Endothelial cell of umbilical vein (primary cell): Measurements from ENCODE around the gene MTR. TPM values are rescaled to one million over a fixed set of nuclear protein-coding genes. Genes with fewer than 3 reads are reported as not detected.

ENCODE experiments used
- BruUV-seq: library from RNA; stranded (reverse); fragments of 400-500 nt; replicated peaks from 2 replicates; lab custom pipeline; 2021; lab: Mats Ljungman, UMichigan
- CTCF ChIA-PET: fragments of 300-600, 350-600 bp; sonication (Branson Sonifier 250); formaldehyde crosslinking; loops from one replicate; lab custom pipeline; 2021; ENCODE audit warnings: antibody characterized with exemption, inconsistent platforms; lab: Charles Lee
- POLR2A ChIA-PET: fragments of 300-600, 350-600 bp; sonication (Branson Sonifier 250); formaldehyde crosslinking; loops from one replicate; lab custom pipeline; 2021; ENCODE audit warnings: antibody characterized with exemption, inconsistent platforms; lab: Charles Lee
- DNase-seq: peaks from one replicate; pipeline ENCODE4 v3.0.0-alpha.2; 2011; ENCODE audit warnings: low read depth, low spot score
- FAIRE-seq: peaks from 2 replicates; lab custom pipeline; 2011; peaks lifted over from hg19 to GRCh38; lab: Jason Lieb, UNC
- H2AFZ ChIP-seq: 2 replicates; pipeline ENCODE4 v1.6.0; 2012; ENCODE audit warnings: low read depth, low read length, control low read depth, inconsistent platforms
- H3K27ac ChIP-seq: 2 replicates; pipeline ENCODE4 v1.5.1; 2011; ENCODE audit warnings: low read depth, mild to moderate bottlenecking, control low read depth, low read length, moderate library complexity; ENCODE audit not compliant: insufficient read depth
- H3K27me3 ChIP-seq, 2 experiments: 2 replicates each; pipeline versions ENCODE4 v1.6.0 to v1.6.1; 2011; ENCODE audit warnings: low read length in 2 of 2, mixed read lengths in 1 of 2; ENCODE audit not compliant: control insufficient read depth in 2 of 2, insufficient read depth in 2 of 2
- H3K36me3 ChIP-seq, 2 experiments: 2 replicates in 1 of 2; 3 replicates in 1 of 2; pipeline ENCODE4 v1.5.1; 2011; ENCODE audit warnings: low read length in 2 of 2, mild to moderate bottlenecking in 1 of 2, moderate library complexity in 1 of 2; ENCODE audit not compliant: control insufficient read depth in 2 of 2, insufficient read depth in 2 of 2; ENCODE audit errors: extremely low read depth in 1 of 2
- H3K4me1 ChIP-seq: 3 replicates; pipeline ENCODE4 v1.5.1; 2011; ENCODE audit warnings: mild to moderate bottlenecking, low read length; ENCODE audit not compliant: control insufficient read depth, insufficient read depth; ENCODE audit errors: extremely low read depth
- H3K4me2 ChIP-seq: 2 replicates; pipeline ENCODE4 v1.6.1; 2011; ENCODE audit warnings: low read length, control low read depth, mixed read lengths; ENCODE audit not compliant: insufficient read depth
- H3K4me3 ChIP-seq, 3 experiments: fragments of 200-600 bp in 1 of 3; sonication (generic), shearing (Covaris generic) in 1 of 3; replicated peaks in 1 of 3; 2 replicates each; pipeline ENCODE4 v1.5.1; 2011 to 2016; ENCODE audit warnings: control low read depth in 3 of 3, low read length in 3 of 3, mild to moderate bottlenecking in 2 of 3, inconsistent platforms in 1 of 3, low read depth in 1 of 3, moderate library complexity in 1 of 3; ENCODE audit not compliant: insufficient read depth in 1 of 3
- H3K79me2 ChIP-seq: 2 replicates; pipeline ENCODE4 v1.6.0; 2012; ENCODE audit warnings: low read length, inconsistent platforms; ENCODE audit not compliant: control insufficient read depth, insufficient read depth
- H3K9ac ChIP-seq: replicated peaks from 2 replicates; pipeline ENCODE3; 2011; ENCODE audit warnings: low read length, control low read depth; ENCODE audit not compliant: insufficient read depth; ENCODE audit errors: extremely low read depth
- H3K9me1 ChIP-seq: replicated peaks from 3 replicates; pipeline ENCODE4 v1.6.0; 2011; ENCODE audit warnings: mild to moderate bottlenecking, low read length; ENCODE audit not compliant: control insufficient read depth, insufficient read depth; ENCODE audit errors: extremely low read depth
- H3K9me3 ChIP-seq: replicated peaks from 2 replicates; pipeline ENCODE4 v1.5.1; 2012; ENCODE audit warnings: low read length, inconsistent platforms; ENCODE audit not compliant: control insufficient read depth, insufficient read depth
- H4K20me1 ChIP-seq: replicated peaks from 2 replicates; pipeline ENCODE3; 2011; ENCODE audit warnings: mild to moderate bottlenecking, low read length; ENCODE audit not compliant: control insufficient read depth, insufficient read depth; ENCODE audit errors: extremely low read depth
- EZH2 ChIP-seq: IDR thresholded peaks from 2 replicates; pipeline ENCODE4 v1.6.1; 2012; ENCODE audit warnings: borderline replicate concordance, low read depth, mild to moderate bottlenecking, moderate library complexity, low read length, inconsistent platforms; ENCODE audit not compliant: severe bottlenecking
- FOS ChIP-seq: IDR thresholded peaks from 2 replicates; pipeline ENCODE4 v1.6.1; 2011; ENCODE audit warnings: mild to moderate bottlenecking, low read length, moderate library complexity, borderline replicate concordance; ENCODE audit not compliant: insufficient read depth
- GATA2 ChIP-seq: IDR thresholded peaks from 2 replicates; pipeline ENCODE4 v1.7.0; 2011; ENCODE audit warnings: low read depth, mild to moderate bottlenecking, moderate library complexity, mixed read lengths, low read length; ENCODE audit not compliant: insufficient read length, insufficient read depth
- JUN ChIP-seq: IDR thresholded peaks from 2 replicates; pipeline ENCODE4 v1.6.1; 2011; ENCODE audit warnings: borderline replicate concordance, low read depth; ENCODE audit not compliant: insufficient read length, insufficient read depth
- MYC ChIP-seq: IDR thresholded peaks from one replicate; pipeline ENCODE4 v1.6.1; 2011; ENCODE audit warnings: mild to moderate bottlenecking, low read depth, low read length
- POLR2A ChIP-seq: IDR thresholded peaks from 2 replicates; pipeline ENCODE4 v1.6.1; 2012; ENCODE audit warnings: low read depth, mild to moderate bottlenecking, control low read depth, low read length
- POLR2AphosphoS5 ChIP-seq: IDR thresholded peaks from 2 replicates; pipeline ENCODE4 v1.6.1; 2012; ENCODE audit warnings: low read depth, mild to moderate bottlenecking, control low read depth, low read length, moderate library complexity; ENCODE audit not compliant: insufficient read depth
- dilution Hi-C: fragments of 300-500 bp; cut with MboI; formaldehyde crosslinking; loops from one replicate; pipeline ENCODE4 v1.15.0; 2019; ENCODE audit warnings: low sequenced_read_pairs; ENCODE audit not compliant: extremely low pct_ligation_motif_present
- intact Hi-C: fragments of 100-400 bp; cut with micrococcal nuclease; formaldehyde crosslinking; loops from one replicate; pipeline ENCODE4 v1.10.0; 2022
- polyA plus RNA-seq, 4 experiments: library from polyadenylated mRNA; depleted of rRNA in 3 of 4; stranded (reverse) in 3 of 4; unstranded in 1 of 4; fragments of >200 nt; gene quantifications; 2 replicates each; pipeline versions ENCODE4 v1.2.1 to v1.2.3, GENCODE V29; 2011 to 2012; ENCODE audit warnings: missing spikeins in 1 of 4
- total RNA-seq: library from RNA; stranded (reverse); gene quantifications from 2 replicates; pipeline ENCODE4 v1.2.3, GENCODE V29; 2021
- TF ChIP-seq, protein P1 (sequence below), 2 donors: IDR thresholded peaks; 1 replicate in 1 of 2; 2 replicates in 1 of 2; pipeline ENCODE4 v1.5.1; 2011; ENCODE audit warnings: low read length in 2 of 2, mild to moderate bottlenecking in 2 of 2, moderate library complexity in 2 of 2, control low read depth in 1 of 2, inconsistent platforms in 1 of 2, low read depth in 1 of 2; ENCODE audit not compliant: insufficient read depth in 1 of 2; ENCODE audit errors: extremely low read depth in 1 of 2
- TF ChIP-seq, protein P2 (sequence below): IDR thresholded peaks from 2 replicates; pipeline ENCODE4 v1.6.1; 2011; ENCODE audit not compliant: insufficient read depth, insufficient read length

MTR gene
- total and polyA plus RNA-seq, 2 donors (not counting 3 experiments of a cell fraction or from before 2014, with no cell fraction given) = 6.7 to 45.2 TPM

DNA sequence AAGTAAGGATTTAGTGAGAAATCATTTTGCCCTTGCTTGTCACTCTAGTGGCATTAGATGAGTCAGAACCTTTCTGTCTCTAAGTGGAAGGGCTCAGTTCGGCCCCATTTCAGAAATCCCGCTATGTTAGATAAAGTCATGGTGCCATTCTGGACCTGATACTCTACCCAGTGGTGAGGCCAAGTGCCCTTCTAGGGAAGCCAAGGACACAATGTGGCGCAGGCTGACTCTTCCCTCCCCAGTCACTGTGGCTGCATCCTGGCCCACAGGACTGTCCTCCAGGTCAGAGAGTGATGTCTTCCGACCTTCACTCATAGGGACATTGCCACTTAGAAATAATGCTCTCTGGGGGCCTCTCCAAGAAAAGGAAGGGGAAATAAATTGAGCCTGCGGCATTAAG lies 48.3 kb upstream of the MTR start:
- H4K20me1 ChIP-seq = no peaks in the 10 kb centered on the region
- no peaks in the 10 kb centered on the region for H3K4me1 ChIP-seq
- H3K4me2 ChIP-seq = no peak overlapping the region
- no peak overlapping the region for H3K27ac ChIP-seq
- ChIA-PET POLR2A (no interaction called here), CTCF (no interaction called here)
- no peak overlapping the region for H3K9ac ChIP-seq
- dilution Hi-C loops = no loop called here
- no peaks in the 10 kb centered on the region for H3K36me3 ChIP-seq
- H3K27me3 ChIP-seq = no peaks in the 10 kb centered on the region
- H3K9me1 ChIP-seq = no peaks in the 10 kb centered on the region
- no peaks in the 10 kb centered on the region for H3K79me2 ChIP-seq
- no TSS peak for BruUV-seq
- TF ChIP-seq, protein P1, sequence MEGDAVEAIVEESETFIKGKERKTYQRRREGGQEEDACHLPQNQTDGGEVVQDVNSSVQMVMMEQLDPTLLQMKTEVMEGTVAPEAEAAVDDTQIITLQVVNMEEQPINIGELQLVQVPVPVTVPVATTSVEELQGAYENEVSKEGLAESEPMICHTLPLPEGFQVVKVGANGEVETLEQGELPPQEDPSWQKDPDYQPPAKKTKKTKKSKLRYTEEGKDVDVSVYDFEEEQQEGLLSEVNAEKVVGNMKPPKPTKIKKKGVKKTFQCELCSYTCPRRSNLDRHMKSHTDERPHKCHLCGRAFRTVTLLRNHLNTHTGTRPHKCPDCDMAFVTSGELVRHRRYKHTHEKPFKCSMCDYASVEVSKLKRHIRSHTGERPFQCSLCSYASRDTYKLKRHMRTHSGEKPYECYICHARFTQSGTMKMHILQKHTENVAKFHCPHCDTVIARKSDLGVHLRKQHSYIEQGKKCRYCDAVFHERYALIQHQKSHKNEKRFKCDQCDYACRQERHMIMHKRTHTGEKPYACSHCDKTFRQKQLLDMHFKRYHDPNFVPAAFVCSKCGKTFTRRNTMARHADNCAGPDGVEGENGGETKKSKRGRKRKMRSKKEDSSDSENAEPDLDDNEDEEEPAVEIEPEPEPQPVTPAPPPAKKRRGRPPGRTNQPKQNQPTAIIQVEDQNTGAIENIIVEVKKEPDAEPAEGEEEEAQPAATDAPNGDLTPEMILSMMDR (IDR thresholded peaks at IDR 0.05; ENCODE audit: extremely low read depth in 1 of 2, insufficient read depth in 1 of 2, low read depth in 1 of 2, low read length in 2 of 2) = no peak
- TF ChIP-seq POLR2AphosphoS5 = no peak
- TF ChIP-seq MYC = no peak
- TF ChIP-seq, protein P2, sequence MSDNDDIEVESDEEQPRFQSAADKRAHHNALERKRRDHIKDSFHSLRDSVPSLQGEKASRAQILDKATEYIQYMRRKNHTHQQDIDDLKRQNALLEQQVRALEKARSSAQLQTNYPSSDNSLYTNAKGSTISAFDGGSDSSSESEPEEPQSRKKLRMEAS = no peak
- TF ChIP-seq FOS = no peak
- no peak for TF ChIP-seq EZH2
- TF ChIP-seq JUN = no peak
- TF ChIP-seq GATA2 = no peak
- no peak for TF ChIP-seq POLR2A
- H3K9me3 ChIP-seq = no peaks in the 10 kb centered on the region
- intact Hi-C loops = no loop called here
- no peak overlapping the region for H2AFZ ChIP-seq
- no peak for DNase-seq
- FAIRE-seq = no peak
- no peak overlapping the region for H3K4me3 ChIP-seq
